GM12875 (cell line): ENCODE measurements around the gene BRINP1.

Experiments
- H3K4me3 ChIP-seq: one replicate; pipeline ENCODE4 v1.5.1; 2011; ENCODE audit warnings: low read depth, low read length, control low read depth
- TF ChIP-seq, protein P1 (sequence below): IDR thresholded peaks from 2 replicates; pipeline ENCODE4 v1.5.1; 2011; ENCODE audit warnings: low read depth, mild to moderate bottlenecking, control low read depth, inconsistent platforms, low read length, moderate library complexity, borderline replicate concordance; ENCODE audit not compliant: insufficient read depth

Gene BRINP1

DNA sequence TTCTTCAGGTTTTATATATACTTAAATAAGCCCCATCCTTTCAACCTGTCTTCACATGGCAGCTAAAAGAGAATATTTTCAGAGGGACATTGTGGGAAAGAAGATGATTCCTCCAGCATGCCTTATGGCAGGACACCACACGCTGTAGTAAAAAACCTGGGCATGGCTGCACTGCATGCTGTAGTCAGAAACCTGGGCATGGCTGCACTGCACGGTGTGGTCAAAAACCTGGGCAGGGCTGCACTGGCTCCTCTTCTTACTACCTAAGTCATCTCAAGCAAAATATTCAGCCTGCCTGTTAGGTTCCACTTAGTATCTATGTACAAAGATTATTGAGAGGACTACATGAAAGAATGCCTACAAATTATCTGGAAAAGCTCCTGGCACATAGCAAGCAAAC lies 153.6 kb downstream of the BRINP1 start:
- H3K4me3 ChIP-seq: no peak overlapping the region
- TF ChIP-seq, protein P1, sequence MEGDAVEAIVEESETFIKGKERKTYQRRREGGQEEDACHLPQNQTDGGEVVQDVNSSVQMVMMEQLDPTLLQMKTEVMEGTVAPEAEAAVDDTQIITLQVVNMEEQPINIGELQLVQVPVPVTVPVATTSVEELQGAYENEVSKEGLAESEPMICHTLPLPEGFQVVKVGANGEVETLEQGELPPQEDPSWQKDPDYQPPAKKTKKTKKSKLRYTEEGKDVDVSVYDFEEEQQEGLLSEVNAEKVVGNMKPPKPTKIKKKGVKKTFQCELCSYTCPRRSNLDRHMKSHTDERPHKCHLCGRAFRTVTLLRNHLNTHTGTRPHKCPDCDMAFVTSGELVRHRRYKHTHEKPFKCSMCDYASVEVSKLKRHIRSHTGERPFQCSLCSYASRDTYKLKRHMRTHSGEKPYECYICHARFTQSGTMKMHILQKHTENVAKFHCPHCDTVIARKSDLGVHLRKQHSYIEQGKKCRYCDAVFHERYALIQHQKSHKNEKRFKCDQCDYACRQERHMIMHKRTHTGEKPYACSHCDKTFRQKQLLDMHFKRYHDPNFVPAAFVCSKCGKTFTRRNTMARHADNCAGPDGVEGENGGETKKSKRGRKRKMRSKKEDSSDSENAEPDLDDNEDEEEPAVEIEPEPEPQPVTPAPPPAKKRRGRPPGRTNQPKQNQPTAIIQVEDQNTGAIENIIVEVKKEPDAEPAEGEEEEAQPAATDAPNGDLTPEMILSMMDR: no peak

DNA sequence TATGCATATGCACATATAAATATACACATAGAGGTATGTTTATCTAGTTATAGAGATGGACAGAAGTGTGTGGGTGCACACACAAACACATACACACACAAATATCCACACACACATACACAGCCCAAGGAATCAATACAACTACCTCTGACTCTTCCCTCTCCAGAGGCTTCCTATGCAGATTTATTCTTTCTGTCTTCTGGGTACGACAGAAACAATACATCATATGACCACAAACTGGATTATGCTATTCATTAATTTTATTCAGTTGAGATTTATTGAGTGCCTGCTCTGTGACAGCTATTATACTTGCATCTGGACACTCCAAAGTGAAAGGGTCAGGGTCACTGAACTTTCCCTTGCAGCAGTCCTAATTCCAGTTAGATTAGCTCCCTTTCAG lies 155.8 kb downstream of the BRINP1 start:
- TF ChIP-seq, protein P1: no peak
- H3K4me3 ChIP-seq: no peak overlapping the region

DNA sequence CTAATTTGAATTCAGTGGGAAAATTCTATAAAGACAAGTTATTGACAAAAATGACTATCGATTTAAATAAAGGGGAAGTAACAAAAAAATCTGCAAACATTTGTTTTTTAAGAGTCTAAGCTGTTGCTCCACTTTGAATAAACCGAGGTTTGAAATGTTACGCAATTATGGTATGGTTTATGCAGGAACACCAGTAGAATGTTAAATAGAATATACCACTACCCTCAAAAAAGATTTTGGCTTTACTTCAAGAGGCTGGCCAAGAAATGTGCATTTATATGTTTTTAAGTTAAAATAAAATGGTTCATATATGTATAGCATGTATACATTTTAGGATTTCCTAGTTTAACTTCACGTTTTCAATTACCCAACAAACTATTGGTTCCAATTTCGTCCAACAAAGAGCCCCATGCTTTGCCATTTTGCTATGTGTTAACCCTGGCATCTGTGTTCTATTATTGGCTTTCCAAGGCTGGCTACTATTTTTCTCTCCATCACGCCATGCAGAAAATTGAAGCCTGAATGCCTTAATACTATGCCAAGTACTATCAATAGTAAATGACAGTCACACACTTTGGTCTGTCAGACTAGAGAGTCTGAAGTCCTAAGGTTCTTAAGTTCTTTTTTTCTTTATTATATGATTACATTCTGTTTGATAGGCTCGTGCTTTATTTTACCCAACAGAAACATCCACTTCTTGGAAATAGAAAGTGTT lies 171.2 kb downstream of the BRINP1 start:
- no peak overlapping the region for H3K4me3 ChIP-seq
- TF ChIP-seq, protein P1: no peak

DNA sequence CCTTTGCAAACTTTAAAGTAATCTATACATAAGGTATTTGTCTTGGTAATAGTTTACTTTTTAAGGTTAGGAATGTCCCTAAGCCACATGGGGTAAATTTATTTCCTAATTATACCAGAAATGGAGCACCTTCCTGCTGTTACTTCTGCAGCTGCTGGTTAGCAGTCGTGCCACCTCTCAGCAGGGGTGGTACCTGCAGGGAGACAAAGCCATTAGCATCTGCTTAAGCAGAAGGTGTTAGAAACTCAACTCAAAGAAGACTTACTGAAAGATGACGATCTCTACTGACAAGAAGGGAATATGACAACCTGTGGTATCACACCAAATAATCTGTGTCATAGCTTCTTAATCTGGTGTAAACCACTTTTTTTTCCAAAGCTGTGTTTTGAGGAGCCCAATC lies 173.7 kb downstream of the BRINP1 start:
- no peak overlapping the region for H3K4me3 ChIP-seq
- TF ChIP-seq, protein P1: no peak

DNA sequence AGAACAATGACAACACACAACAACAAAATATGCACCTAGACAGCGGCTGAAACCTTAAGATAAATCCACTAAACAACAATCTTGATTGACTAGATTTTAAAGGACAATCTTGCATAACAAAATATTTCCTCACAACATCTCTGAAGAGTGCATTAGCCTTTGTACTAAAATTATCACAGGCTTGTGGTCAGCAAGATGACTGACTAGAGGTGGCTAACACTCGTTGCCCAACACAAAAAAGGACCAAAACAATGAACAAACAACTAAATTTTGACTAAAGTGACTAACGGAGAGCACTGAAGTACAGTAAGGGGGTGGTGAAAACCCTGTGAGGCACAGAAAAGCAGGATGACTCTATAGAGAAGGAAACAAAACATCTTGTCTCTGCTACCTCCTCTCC lies 183.9 kb downstream of the BRINP1 start:
- H3K4me3 ChIP-seq: no peak overlapping the region
- TF ChIP-seq, protein P1: no peak

DNA sequence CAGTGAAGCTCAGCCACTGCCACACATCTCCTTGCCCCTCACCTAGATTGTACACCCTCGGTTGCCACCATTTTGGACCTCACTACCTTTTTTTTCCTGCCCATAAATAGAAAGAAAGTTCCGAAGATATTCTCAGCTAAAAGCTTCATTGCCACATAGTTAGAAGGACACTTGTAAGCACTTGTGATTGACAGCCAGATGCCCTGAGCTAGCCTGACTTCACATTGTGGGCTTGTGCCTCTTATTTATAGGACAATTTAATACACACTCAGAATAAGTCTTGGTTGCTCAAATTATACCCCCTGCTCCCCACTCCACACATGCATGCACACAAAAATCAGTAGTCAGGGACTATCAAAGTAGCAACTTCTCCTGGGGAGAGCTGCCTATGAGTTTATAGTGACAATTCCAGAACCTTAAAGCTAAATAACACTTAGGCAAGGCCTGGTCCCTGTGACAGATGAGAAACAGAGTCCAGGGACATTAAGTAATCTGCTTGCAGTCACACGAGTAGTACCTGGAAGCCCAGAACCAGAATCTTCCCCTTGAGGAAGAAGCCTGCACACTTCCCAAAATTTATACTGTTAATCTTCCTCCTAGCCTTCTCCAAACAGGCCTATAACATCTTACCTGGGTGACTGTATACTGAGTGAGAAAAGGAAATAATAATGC lies 184.8 kb downstream of the BRINP1 start:
- TF ChIP-seq, protein P1: no peak

DNA sequence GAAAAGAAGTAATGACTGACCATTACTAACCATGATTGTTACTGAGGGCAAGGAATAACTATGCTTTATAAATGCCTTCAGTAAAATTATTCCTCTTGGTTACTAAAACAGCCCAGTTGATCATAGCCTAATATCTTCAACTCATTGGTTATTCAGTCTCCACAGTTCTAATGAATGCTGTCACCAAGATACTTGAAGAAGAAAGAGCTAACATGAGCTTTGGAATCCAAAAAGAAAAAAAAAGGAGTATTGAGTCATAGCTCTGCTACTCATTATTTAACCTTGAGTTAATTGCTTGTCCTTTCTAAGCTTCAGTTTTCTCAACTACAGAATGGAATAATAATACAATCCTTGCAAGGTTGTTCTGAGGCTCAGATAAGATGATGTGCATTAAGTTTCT lies 187.7 kb downstream of the BRINP1 start:
- TF ChIP-seq, protein P1: no peak
- H3K4me3 ChIP-seq: no peak overlapping the region

More for the DNA sequence above, 184.8 kb downstream of the BRINP1 start:
- H3K4me3 ChIP-seq: no peak overlapping the region
